Measurements from ENCODE around the gene ARMS2. TPM values are rescaled to one million over a fixed set of nuclear protein-coding genes. Genes with fewer than 3 reads are reported as not detected.

The ARMS2 gene
- polyA plus RNA-seq, 1 of the 3 experiments (the other 2 are of a cell fraction) = not detected

GRCh38 chr10:122446668-122447423 is 7.6 kb upstream of the ARMS2 start:
- Histone ChIP-seq H3K4me3 (ENCODE audit: low read depth in 2 of 2, low read length in 1 of 2) (no peak overlapping the region), H3K79me2 (ENCODE audit: insufficient read depth) (no peaks in the 10 kb centered on the region), H2AFZ (ENCODE audit: low read depth) (no peak overlapping the region), H3F3A (replicated peaks; ENCODE audit: insufficient read depth) (peaks cover 7% of the 10 kb centered on the region), H3K9ac (no peak overlapping the region), H3K4me2 (no peak overlapping the region), H3K9me2 (no peaks in the 10 kb centered on the region), H4K20me1 (ENCODE audit: insufficient read depth) (no peaks in the 10 kb centered on the region), H3K36me3 (replicated peaks in 1 of 2; ENCODE audit: control insufficient read depth in 1 of 2, insufficient read depth in 2 of 2, low read length in 1 of 2) (no peaks in the 10 kb centered on the region), H3K9me3 (peaks cover 7% of the 10 kb centered on the region; the same call in 1 of the 2 replicates), H3K4me1 (ENCODE audit: control insufficient read depth in 1 of 2, insufficient read depth in 2 of 2, low read depth in 1 of 2, low read length in 1 of 2) (no peaks in the 10 kb centered on the region; a peak in 1 of 4 replicates), H3K27ac (ENCODE audit: low read depth in 2 of 2, low read length in 1 of 2) (no peak overlapping the region), H3K27me3 (ENCODE audit: insufficient read depth) (no peaks in the 10 kb centered on the region)
- no peak for DNase-seq
- ChIA-PET CTCF (interaction anchor here (0.6 to 0.8 kb wide), 6 partner anchors 12 to 692 kb away, joined by 3 read pairs; no protein-coding TSS in a partner anchor), POLR2A (no interaction called here)
- TF ChIP-seq MXI1 (IDR thresholded peaks at IDR 0.05; ENCODE audit: low read depth, low read length) = no peak
- no peak for TF ChIP-seq MEF2A (IDR thresholded peaks at IDR 0.05; ENCODE audit: borderline replicate concordance, low read depth)
- TF ChIP-seq IRF3 (IDR thresholded peaks at IDR 0.05; ENCODE audit: low read depth, low read length) = no peak
- TF ChIP-seq FOSL2 (IDR thresholded peaks at IDR 0.05; ENCODE audit: borderline replicate concordance, low read depth) = no peak
- no peak for TF ChIP-seq EP300 (IDR thresholded peaks at IDR 0.05; ENCODE audit: borderline replicate concordance in 1 of 2, low read depth in 1 of 2, low read length in 1 of 2)
- TF ChIP-seq TCF12 (IDR thresholded peaks at IDR 0.05) = no peak
- TF ChIP-seq FOXM1 (IDR thresholded peaks at IDR 0.05; ENCODE audit: low read depth) = no peak
- no peak for TF ChIP-seq YY1 (IDR thresholded peaks at IDR 0.05; ENCODE audit: low read depth)
- TF ChIP-seq GABPA (IDR thresholded peaks at IDR 0.05; ENCODE audit: low read depth) = no peak
- TF ChIP-seq, protein P1, sequence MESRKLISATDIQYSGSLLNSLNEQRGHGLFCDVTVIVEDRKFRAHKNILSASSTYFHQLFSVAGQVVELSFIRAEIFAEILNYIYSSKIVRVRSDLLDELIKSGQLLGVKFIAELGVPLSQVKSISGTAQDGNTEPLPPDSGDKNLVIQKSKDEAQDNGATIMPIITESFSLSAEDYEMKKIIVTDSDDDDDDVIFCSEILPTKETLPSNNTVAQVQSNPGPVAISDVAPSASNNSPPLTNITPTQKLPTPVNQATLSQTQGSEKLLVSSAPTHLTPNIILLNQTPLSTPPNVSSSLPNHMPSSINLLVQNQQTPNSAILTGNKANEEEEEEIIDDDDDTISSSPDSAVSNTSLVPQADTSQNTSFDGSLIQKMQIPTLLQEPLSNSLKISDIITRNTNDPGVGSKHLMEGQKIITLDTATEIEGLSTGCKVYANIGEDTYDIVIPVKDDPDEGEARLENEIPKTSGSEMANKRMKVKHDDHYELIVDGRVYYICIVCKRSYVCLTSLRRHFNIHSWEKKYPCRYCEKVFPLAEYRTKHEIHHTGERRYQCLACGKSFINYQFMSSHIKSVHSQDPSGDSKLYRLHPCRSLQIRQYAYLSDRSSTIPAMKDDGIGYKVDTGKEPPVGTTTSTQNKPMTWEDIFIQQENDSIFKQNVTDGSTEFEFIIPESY (IDR thresholded peaks at IDR 0.05; ENCODE audit: borderline replicate concordance, low read depth) = no peak
- TF ChIP-seq RAD21 (IDR thresholded peaks at IDR 0.05; ENCODE audit: low read length) = no peak
- no peak for TF ChIP-seq GATA2 (CRISPR knock-in tag; IDR thresholded peaks at IDR 0.05)
- TF ChIP-seq POLR2AphosphoS5 (IDR thresholded peaks at IDR 0.05; ENCODE audit: low read depth, low read length) = no peak
- 69% methylated on average over 2 of the region's 2 CpGs for WGBS (ENCODE audit: low lambda C conversion rate)

DNA sequence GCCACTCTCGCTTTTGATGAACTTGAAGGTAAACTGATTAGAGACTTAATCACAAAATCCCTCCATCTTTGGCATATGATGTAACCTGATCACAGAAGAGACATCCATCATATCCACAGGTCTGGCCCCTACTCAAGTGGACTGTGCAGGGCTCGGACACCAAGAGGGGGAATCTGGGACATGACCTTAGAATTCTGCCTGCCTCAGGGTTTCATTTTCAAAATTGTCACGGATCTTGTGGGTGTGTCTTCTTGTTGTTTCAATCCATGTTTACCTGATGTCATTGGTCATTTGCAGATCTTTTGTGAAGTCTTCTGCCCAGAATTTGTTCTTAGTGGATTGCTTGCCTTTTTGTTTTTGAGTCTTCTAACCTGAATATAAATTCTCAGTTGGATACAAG is 5.9 kb upstream of the ARMS2 start:
- Histone ChIP-seq H3K9me3 (peaks cover 7% of the 10 kb centered on the region; the same call in 1 of the 2 replicates), H3K9ac (no peak overlapping the region), H4K20me1 (ENCODE audit: insufficient read depth) (no peaks in the 10 kb centered on the region), H2AFZ (ENCODE audit: low read depth) (no peak overlapping the region), H3K4me3 (ENCODE audit: low read depth in 2 of 2, low read length in 1 of 2) (no peak overlapping the region), H3F3A (replicated peaks; ENCODE audit: insufficient read depth) (peaks cover 7% of the 10 kb centered on the region), H3K79me2 (ENCODE audit: insufficient read depth) (no peaks in the 10 kb centered on the region), H3K27me3 (ENCODE audit: insufficient read depth) (no peaks in the 10 kb centered on the region), H3K4me1 (ENCODE audit: control insufficient read depth in 1 of 2, insufficient read depth in 2 of 2, low read depth in 1 of 2, low read length in 1 of 2) (no peaks in the 10 kb centered on the region; a peak in 1 of 4 replicates), H3K9me2 (no peaks in the 10 kb centered on the region), H3K4me2 (no peak overlapping the region), H3K27ac (ENCODE audit: low read depth in 2 of 2, low read length in 1 of 2) (no peak overlapping the region), H3K36me3 (replicated peaks in 1 of 2; ENCODE audit: control insufficient read depth in 1 of 2, insufficient read depth in 2 of 2, low read length in 1 of 2) (no peaks in the 10 kb centered on the region)
- 97% methylated on average over 3 of the region's 3 CpGs for WGBS (ENCODE audit: low lambda C conversion rate)
- TF ChIP-seq RCOR1 (IDR thresholded peaks at IDR 0.05; ENCODE audit: low read length) (no peak), GABPA (IDR thresholded peaks at IDR 0.05; ENCODE audit: low read depth) (no peak), CHD2 (IDR thresholded peaks at IDR 0.05; ENCODE audit: low read length, partially characterized antibody) (no peak), EP300 (IDR thresholded peaks at IDR 0.05; ENCODE audit: borderline replicate concordance in 1 of 2, low read depth in 1 of 2, low read length in 1 of 2) (no peak)
- TF ChIP-seq, protein P1 (IDR thresholded peaks at IDR 0.05; ENCODE audit: borderline replicate concordance, low read depth) = no peak
- ChIA-PET POLR2A (no interaction called here), CTCF (no interaction called here)
- DNase-seq = no peak
